Measurements from ENCODE around the gene MAN2B2. TPM values are rescaled to one million over a fixed set of nuclear protein-coding genes. Genes with fewer than 3 reads are reported as not detected.

MAN2B2 gene
- 37.1 and 53.1 TPM in 2 replicates for total RNA-seq

GRCh38 chr4:6574747-6575502, at the start of gene MAN2B2:
MAN2B2 (plus strand) TSS chr4:6575189; CDS start chr4:6575211, 22 bp downstream.

GRCh38 chr4:6640292-6641163, 65.5 kb downstream of the MAN2B2 start, which contains the start of gene MRFAP1:
MRFAP1 (plus strand) TSS chr4:6640685; CDS start chr4:6640863, 178 bp downstream.

Other genes with a start within 250 kb of the MAN2B2 start
- 0.18 TPM in 1 of 2 replicates, not detected in the other for gene PPP2R2C, start 102.6 kb upstream of the MAN2B2 start, total RNA-seq
- gene MRFAP1, start 65.5 kb downstream of the MAN2B2 start, total RNA-seq: 67.1 and 100 TPM in 2 replicates
- not detected in 2 replicates for gene S100P, start 118.7 kb downstream of the MAN2B2 start, total RNA-seq
- 48.9 and 50.2 TPM in 2 replicates for gene MRFAP1L1, start 134.7 kb downstream of the MAN2B2 start, total RNA-seq
- gene BLOC1S4, start 141.0 kb downstream of the MAN2B2 start, total RNA-seq: 19.6 and 21.3 TPM in 2 replicates
- 22.6 and 24.8 TPM in 2 replicates for gene KIAA0232, start 207.5 kb downstream of the MAN2B2 start, total RNA-seq